Bone marrow (tissue), 2 donors: Measurements from ENCODE around the gene MEGF11.
A peak's percentile ranks its signal among the peaks of the same experiment; 100 is the strongest.

Experiments
- DNase-seq, 2 donors: peaks; one replicate each; lab custom pipeline; 2025; lab: John Stamatoyannopoulos, UW

MEGF11 gene

DNA sequence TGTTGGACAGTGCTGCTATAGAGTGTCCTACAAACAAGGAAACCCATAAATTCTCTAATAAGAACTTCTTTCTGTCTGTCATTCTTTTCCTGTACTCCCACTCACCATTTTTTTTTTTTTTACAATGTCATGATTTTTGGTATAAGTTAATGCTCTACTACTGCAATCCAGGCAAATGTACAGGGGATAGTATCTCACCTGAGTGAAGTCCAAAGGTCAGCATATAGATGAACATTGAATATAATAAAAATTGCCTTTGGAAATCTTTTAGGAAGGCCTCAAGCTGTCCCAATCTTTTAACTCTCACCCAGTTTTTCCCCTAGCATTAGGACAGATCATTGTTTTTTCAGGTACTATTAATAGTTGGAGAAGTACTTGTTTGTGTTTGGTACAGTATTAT, 405.6 kb downstream of the MEGF11 start:
- DNase-seq = peak in 1 of 2 donors; percentile 15

DNA sequence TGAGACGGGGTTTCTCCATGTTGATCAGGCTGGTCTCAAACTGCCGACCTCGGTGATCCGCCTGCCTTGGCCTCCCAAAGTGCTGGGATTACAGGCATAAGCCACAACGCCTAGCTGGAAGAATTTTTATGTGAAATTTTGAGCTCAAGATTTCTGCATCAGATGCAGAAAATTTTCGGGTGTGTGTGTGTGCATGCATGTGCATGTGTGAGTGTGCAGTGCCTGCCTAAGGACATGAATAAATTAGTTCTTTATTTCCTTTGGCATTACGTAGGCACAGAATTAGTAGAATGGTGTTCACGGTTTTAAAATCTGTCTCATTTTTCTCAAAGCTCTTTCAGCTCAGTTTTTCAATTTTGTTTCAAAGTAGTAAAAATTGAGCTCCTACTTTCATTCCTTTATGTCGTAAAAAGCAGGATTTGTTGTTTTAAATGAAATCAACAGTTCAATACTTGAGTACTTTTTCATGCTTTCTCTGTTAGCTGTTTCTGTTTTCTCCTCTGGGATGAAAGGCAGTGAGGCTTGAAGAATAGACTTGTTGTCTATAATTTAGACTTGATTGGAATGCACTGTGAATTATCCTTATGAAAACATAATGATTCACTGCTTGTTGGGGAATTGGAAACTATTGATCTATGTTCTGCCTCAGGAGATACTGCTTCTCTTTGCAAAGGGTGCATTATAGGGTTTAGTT, 407.6 kb downstream of the MEGF11 start:
- no peak for DNase-seq
